CD14-positive monocyte (primary cell): ENCODE results near the gene E2F2. TPM values are rescaled to one million over a fixed set of nuclear protein-coding genes. Genes with fewer than 3 reads are reported as not detected.

Experiments used
- DNase-seq, 3 donors: peaks; one replicate each; pipeline ENCODE4 v3.0.0-alpha.2; 2011 to 2022
- H2AFZ ChIP-seq: 2 replicates; pipeline ENCODE4 v1.6.0; 2012; ENCODE audit warnings: mild to moderate bottlenecking, low read depth, low read length, inconsistent platforms; ENCODE audit not compliant: insufficient read depth, poor library complexity, severe bottlenecking
- H3K27ac ChIP-seq, 2 donors: 1 replicate in 1 of 2; 2 replicates in 1 of 2; pipeline ENCODE4 v1.5.1; 2012 to 2013; ENCODE audit warnings: low read length in 2 of 2, control low read depth in 1 of 2, inconsistent platforms in 1 of 2, low read depth in 1 of 2, mild to moderate bottlenecking in 1 of 2
- H3K27me3 ChIP-seq, 2 donors: one replicate each; pipeline versions ENCODE4 v1.6.0 to v1.6.1; 2011 to 2013; ENCODE audit warnings: low read length in 2 of 2; ENCODE audit not compliant: control insufficient read depth in 2 of 2, insufficient read depth in 2 of 2
- H3K36me3 ChIP-seq, 2 donors: replicated peaks in 1 of 2; 1 replicate in 1 of 2; 2 replicates in 1 of 2; pipeline versions ENCODE4 v1.5.1 to v1.6.1; 2012 to 2013; ENCODE audit warnings: low read length in 2 of 2, control low read depth in 1 of 2, inconsistent platforms in 1 of 2, mild to moderate bottlenecking in 1 of 2; ENCODE audit not compliant: insufficient read depth in 2 of 2, control insufficient read depth in 1 of 2
- H3K4me1 ChIP-seq, 2 donors: 1 replicate in 1 of 2; 2 replicates in 1 of 2; pipeline versions ENCODE4 v1.5.1 to v1.6.1; 2012 to 2013; ENCODE audit warnings: low read length in 2 of 2, control low read depth in 1 of 2, inconsistent platforms in 1 of 2, mild to moderate bottlenecking in 1 of 2, moderate library complexity in 1 of 2; ENCODE audit not compliant: insufficient read depth in 2 of 2, control insufficient read depth in 1 of 2
- H3K4me2 ChIP-seq: replicated peaks from 2 replicates; pipeline ENCODE3; 2012; ENCODE audit warnings: low read length, moderate library complexity, mild to moderate bottlenecking; ENCODE audit not compliant: poor library complexity, severe bottlenecking; ENCODE audit errors: extremely low read depth
- H3K4me3 ChIP-seq, 3 experiments: fragments of 200-600 bp in 1 of 3; sonication (generic) in 1 of 3; replicated peaks in 1 of 3; 1 replicate in 2 of 3; 2 replicates in 1 of 3; pipeline ENCODE4 v1.5.1; 2011 to 2013; ENCODE audit warnings: low read length in 3 of 3, mild to moderate bottlenecking in 3 of 3, control low read depth in 2 of 3, low read depth in 2 of 3, inconsistent platforms in 1 of 3, moderate library complexity in 1 of 3
- H3K79me2 ChIP-seq: 2 replicates; pipeline ENCODE4 v1.6.0; 2012; ENCODE audit warnings: mild to moderate bottlenecking, control low read depth, inconsistent platforms, low read length, moderate library complexity; ENCODE audit not compliant: insufficient read depth
- H3K9ac ChIP-seq: 2 replicates; pipeline ENCODE4 v1.6.0; 2017; ENCODE audit warnings: low read length, mild to moderate bottlenecking; ENCODE audit not compliant: insufficient read depth, poor library complexity, severe bottlenecking
- H3K9me3 ChIP-seq, 2 donors: replicated peaks in 1 of 2; 1 replicate in 1 of 2; 2 replicates in 1 of 2; pipeline versions ENCODE4 v1.5.1 to v1.6.1; 2012 to 2013; ENCODE audit warnings: low read length in 2 of 2, control low read depth in 1 of 2; ENCODE audit not compliant: control insufficient read depth in 1 of 2, insufficient read depth in 1 of 2
- H4K20me1 ChIP-seq: 2 replicates; pipeline ENCODE4 v1.6.0; 2012; ENCODE audit warnings: mild to moderate bottlenecking, low read length, control low read depth, moderate library complexity; ENCODE audit not compliant: insufficient read depth
- H3K27ac Mint-ChIP-seq, 7 donors: one replicate each; pipeline ENCODE4 v1.8.0; 2020; ENCODE audit warnings: mild to moderate bottlenecking in 7 of 7, mixed read lengths in 7 of 7, moderate library complexity in 6 of 7, inconsistent platforms in 2 of 7
- H3K27me3 Mint-ChIP-seq, 3 donors: one replicate each; pipeline ENCODE4 v1.8.0; 2021 to 2022; ENCODE audit warnings: low read depth in 3 of 3, mild to moderate bottlenecking in 3 of 3, mixed read lengths in 3 of 3, moderate library complexity in 3 of 3, inconsistent platforms in 1 of 3
- H3K36me3 Mint-ChIP-seq, 2 donors: one replicate each; pipeline ENCODE4 v1.8.0; 2020; ENCODE audit warnings: mixed read lengths in 2 of 2, inconsistent platforms in 1 of 2, mild to moderate bottlenecking in 1 of 2
- H3K4me1 Mint-ChIP-seq: one replicate; pipeline ENCODE4 v1.8.0; 2020; ENCODE audit warnings: mild to moderate bottlenecking, mixed read lengths
- H3K4me3 Mint-ChIP-seq, 2 donors: one replicate each; pipeline ENCODE4 v1.8.0; 2020; ENCODE audit warnings: mild to moderate bottlenecking in 2 of 2, mixed read lengths in 2 of 2, moderate library complexity in 1 of 2
- H3K9me3 Mint-ChIP-seq, 7 donors: one replicate each; pipeline ENCODE4 v1.8.0; 2020 to 2022; ENCODE audit warnings: mixed read lengths in 7 of 7, mild to moderate bottlenecking in 6 of 7, moderate library complexity in 6 of 7, inconsistent platforms in 2 of 7
- WGBS: methylation state at CpG from one replicate; pipeline ENCODE4 v1.1.5; 2013; ENCODE audit warnings: missing lambda C conversion rate; ENCODE audit not compliant: insufficient coverage; 5-methylcytosine and 5-hydroxymethylcytosine counted together
- intact Hi-C, 2 donors: fragments of 100-400 bp; cut with micrococcal nuclease; formaldehyde crosslinking; loops; one replicate each; pipeline versions ENCODE4 v1.15.0 to v1.15.1; 2023
- polyA plus RNA-seq, 3 donors: library from polyadenylated mRNA; depleted of rRNA in 1 of 3; unstranded in 2 of 3; stranded (reverse) in 1 of 3; fragments of 300-500 nt in 2 of 3; fragments of >200 nt in 1 of 3; fragmentation: Illumina TruSeq in 2 of 3; gene quantifications; 1 replicate in 2 of 3; 2 replicates in 1 of 3; pipeline ENCODE4 v1.2.3, GENCODE V29; 2012 to 2021
- TF ChIP-seq, protein P1 (sequence below): fragments of 200-600 bp; IDR thresholded peaks from one replicate; pipeline ENCODE4 v1.8.0; 2022; ENCODE audit warnings: antibody characterized with exemption, mild to moderate bottlenecking

Gene E2F2
- polyA plus RNA-seq, 3 donors = 0.24 to 4.7 (median 1.8) TPM

DNA sequence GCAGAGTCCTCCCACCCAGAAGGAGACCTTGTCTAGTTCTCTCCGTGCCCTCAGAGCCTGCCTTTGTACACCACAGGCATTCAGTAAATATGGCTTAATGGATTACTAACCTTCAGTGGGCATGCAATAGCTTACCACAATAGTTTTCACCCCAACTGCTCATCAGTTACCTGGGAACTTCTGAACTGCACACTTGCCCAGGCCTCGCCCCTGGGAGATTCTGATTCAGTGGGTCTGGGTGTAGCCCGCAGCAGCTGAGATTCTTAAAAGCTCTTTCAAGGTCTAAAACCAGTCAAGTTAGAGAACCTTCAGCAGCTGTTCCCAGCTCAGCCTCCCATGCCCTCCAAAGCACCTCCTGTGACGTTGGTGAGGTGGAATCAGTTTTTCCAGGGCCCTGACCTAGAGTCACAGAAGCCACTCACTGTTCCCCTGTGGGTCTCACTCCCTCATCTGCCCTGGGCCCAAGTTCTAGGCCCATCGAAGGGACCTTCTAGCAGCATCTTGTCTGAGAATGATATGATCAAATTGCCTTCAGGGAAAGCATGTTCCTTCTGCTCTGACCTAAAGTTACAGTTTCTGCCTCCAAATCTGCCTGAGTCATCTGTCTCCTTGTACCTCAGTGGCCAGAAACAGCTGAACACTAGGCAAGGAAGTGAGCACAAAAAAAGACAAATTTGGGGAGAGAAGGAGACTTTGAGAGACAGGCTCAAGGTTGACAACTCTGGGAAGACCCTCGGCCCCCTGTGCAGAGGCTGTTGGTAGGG, 57.8 kb downstream of the E2F2 start:
- H3K27ac ChIP-seq = no peak overlapping the region
- no peaks in the 10 kb centered on the region for H3K4me1 Mint-ChIP-seq
- H3K36me3 Mint-ChIP-seq = no peaks in the 10 kb centered on the region
- no peak overlapping the region for H3K4me3 ChIP-seq
- H2AFZ ChIP-seq = no peak overlapping the region
- no peak for DNase-seq
- H3K9me3 Mint-ChIP-seq = peaks cover 0 to 1% (median 0%) of the 10 kb centered on the region in 7 donors
- H3K36me3 ChIP-seq = no peaks in the 10 kb centered on the region
- intact Hi-C loops = no loop called here
- TF ChIP-seq, protein P1, sequence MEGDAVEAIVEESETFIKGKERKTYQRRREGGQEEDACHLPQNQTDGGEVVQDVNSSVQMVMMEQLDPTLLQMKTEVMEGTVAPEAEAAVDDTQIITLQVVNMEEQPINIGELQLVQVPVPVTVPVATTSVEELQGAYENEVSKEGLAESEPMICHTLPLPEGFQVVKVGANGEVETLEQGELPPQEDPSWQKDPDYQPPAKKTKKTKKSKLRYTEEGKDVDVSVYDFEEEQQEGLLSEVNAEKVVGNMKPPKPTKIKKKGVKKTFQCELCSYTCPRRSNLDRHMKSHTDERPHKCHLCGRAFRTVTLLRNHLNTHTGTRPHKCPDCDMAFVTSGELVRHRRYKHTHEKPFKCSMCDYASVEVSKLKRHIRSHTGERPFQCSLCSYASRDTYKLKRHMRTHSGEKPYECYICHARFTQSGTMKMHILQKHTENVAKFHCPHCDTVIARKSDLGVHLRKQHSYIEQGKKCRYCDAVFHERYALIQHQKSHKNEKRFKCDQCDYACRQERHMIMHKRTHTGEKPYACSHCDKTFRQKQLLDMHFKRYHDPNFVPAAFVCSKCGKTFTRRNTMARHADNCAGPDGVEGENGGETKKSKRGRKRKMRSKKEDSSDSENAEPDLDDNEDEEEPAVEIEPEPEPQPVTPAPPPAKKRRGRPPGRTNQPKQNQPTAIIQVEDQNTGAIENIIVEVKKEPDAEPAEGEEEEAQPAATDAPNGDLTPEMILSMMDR = no peak
- no peaks in the 10 kb centered on the region for H3K27me3 ChIP-seq
- H4K20me1 ChIP-seq = no peaks in the 10 kb centered on the region
- no peaks in the 10 kb centered on the region for H3K4me1 ChIP-seq
- no peak overlapping the region for H3K9ac ChIP-seq
- peaks cover 4 to 12% (median 8%) of the 10 kb centered on the region in 3 donors for H3K27me3 Mint-ChIP-seq
- WGBS = 84% methylated on average over 4 of the region's 6 CpGs
- H3K27ac Mint-ChIP-seq = no peak overlapping the region
- no peak overlapping the region for H3K4me2 ChIP-seq
- no peaks in the 10 kb centered on the region for H3K79me2 ChIP-seq
- H3K9me3 ChIP-seq = no peaks in the 10 kb centered on the region
- H3K4me3 Mint-ChIP-seq = no peak overlapping the region

DNA sequence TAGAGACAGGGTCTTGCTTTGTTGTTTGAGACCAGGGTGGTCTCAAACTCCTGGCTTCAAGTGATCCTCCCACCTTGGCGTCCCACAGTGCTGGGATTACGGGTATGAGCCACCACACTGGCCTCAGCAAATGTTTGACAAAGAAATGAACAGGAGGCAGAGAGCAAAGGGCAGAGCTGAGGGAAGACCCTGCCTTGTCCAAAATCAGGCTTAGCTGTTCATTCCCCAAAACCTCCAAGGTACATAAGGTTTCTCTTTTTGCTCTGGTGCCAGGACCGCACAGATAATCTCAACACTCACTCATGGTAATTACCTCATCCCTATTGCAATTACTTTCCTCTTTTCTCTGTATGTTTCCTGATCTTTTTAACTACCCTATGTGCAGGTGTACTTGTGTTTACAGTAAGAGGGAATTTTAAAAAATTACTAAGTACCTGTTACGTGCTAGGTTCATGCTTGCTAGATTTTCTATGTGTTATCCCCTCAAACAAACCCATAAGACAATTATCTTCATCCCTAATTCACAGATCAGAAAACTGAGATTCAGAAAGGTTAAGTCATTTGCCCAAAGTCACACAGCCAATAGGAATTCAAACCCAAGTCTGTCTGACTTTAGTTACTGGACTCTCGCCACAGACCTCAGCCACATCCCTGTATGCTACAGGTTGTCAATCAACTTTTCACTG, 58.5 kb downstream of the E2F2 start:
- Mint-ChIP-seq H3K4me1 (no peaks in the 10 kb centered on the region), H3K9me3 (peaks cover 0 to 1% (median 0%) of the 10 kb centered on the region in 7 donors), H3K27ac (no peak overlapping the region), H3K4me3 (no peak overlapping the region), H3K36me3 (no peaks in the 10 kb centered on the region), H3K27me3 (peaks cover 5 to 12% (median 8%) of the 10 kb centered on the region in 3 donors)
- H3K27ac ChIP-seq = no peak overlapping the region
- no peak overlapping the region for H2AFZ ChIP-seq
- no peak overlapping the region for H3K4me3 ChIP-seq
- intact Hi-C loops = no loop called here
- DNase-seq = no peak
- no peaks in the 10 kb centered on the region for H3K79me2 ChIP-seq
- H3K9me3 ChIP-seq = no peaks in the 10 kb centered on the region
- H3K27me3 ChIP-seq = no peaks in the 10 kb centered on the region
- no peak overlapping the region for H3K4me2 ChIP-seq
- TF ChIP-seq, protein P1 = no peak
- no peaks in the 10 kb centered on the region for H3K36me3 ChIP-seq
- H3K9ac ChIP-seq = no peak overlapping the region
- 94% methylated on average over 5 of the region's 5 CpGs for WGBS
- no peaks in the 10 kb centered on the region for H3K4me1 ChIP-seq
- no peaks in the 10 kb centered on the region for H4K20me1 ChIP-seq
